Measurements from ENCODE around the gene TLN1. TPM values are rescaled to one million over a fixed set of nuclear protein-coding genes. Genes with fewer than 3 reads are reported as not detected.

Gene TLN1
- total RNA-seq, 1 experiment from 2014 or later = 109 TPM

DNA sequence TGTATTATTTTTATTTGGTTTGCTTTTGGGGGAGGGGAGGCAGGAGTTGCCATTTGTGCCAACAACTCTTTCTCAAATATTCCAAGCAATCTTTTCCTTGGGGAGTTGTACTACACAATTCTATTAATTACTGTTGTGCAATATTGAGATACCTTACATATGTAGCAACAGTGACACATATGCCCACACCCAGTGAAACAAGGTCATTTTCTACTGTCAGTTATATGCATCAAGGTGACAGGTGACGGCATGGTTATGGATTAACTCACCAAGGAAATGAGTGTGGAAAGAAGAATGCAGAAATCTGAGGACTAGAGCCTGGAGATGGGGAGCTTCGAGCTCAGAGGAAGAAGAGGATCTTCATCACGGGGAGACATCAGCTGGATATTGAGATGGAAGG is 39.9 kb upstream of the TLN1 start:
- TF ChIP-seq, protein P1, sequence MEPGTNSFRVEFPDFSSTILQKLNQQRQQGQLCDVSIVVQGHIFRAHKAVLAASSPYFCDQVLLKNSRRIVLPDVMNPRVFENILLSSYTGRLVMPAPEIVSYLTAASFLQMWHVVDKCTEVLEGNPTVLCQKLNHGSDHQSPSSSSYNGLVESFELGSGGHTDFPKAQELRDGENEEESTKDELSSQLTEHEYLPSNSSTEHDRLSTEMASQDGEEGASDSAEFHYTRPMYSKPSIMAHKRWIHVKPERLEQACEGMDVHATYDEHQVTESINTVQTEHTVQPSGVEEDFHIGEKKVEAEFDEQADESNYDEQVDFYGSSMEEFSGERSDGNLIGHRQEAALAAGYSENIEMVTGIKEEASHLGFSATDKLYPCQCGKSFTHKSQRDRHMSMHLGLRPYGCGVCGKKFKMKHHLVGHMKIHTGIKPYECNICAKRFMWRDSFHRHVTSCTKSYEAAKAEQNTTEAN (CRISPR knock-in tag; IDR thresholded peaks at IDR 0.05) = no peak
- TF ChIP-seq, protein P2, sequence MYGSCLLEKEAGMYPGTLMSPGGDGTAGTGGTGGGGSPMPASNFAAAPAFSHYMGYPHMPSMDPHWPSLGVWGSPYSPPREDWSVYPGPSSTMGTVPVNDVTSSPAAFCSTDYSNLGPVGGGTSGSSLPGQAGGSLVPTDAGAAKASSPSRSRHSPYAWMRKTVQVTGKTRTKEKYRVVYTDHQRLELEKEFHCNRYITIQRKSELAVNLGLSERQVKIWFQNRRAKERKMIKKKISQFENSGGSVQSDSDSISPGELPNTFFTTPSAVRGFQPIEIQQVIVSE (CRISPR knock-in tag; IDR thresholded peaks at IDR 0.05; ENCODE audit: borderline replicate concordance) = no peak
- TF ChIP-seq, protein P3, sequence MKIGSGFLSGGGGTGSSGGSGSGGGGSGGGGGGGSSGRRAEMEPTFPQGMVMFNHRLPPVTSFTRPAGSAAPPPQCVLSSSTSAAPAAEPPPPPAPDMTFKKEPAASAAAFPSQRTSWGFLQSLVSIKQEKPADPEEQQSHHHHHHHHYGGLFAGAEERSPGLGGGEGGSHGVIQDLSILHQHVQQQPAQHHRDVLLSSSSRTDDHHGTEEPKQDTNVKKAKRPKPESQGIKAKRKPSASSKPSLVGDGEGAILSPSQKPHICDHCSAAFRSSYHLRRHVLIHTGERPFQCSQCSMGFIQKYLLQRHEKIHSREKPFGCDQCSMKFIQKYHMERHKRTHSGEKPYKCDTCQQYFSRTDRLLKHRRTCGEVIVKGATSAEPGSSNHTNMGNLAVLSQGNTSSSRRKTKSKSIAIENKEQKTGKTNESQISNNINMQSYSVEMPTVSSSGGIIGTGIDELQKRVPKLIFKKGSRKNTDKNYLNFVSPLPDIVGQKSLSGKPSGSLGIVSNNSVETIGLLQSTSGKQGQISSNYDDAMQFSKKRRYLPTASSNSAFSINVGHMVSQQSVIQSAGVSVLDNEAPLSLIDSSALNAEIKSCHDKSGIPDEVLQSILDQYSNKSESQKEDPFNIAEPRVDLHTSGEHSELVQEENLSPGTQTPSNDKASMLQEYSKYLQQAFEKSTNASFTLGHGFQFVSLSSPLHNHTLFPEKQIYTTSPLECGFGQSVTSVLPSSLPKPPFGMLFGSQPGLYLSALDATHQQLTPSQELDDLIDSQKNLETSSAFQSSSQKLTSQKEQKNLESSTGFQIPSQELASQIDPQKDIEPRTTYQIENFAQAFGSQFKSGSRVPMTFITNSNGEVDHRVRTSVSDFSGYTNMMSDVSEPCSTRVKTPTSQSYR (CRISPR knock-in tag; IDR thresholded peaks at IDR 0.05) = no peak
- TF ChIP-seq, protein P4, sequence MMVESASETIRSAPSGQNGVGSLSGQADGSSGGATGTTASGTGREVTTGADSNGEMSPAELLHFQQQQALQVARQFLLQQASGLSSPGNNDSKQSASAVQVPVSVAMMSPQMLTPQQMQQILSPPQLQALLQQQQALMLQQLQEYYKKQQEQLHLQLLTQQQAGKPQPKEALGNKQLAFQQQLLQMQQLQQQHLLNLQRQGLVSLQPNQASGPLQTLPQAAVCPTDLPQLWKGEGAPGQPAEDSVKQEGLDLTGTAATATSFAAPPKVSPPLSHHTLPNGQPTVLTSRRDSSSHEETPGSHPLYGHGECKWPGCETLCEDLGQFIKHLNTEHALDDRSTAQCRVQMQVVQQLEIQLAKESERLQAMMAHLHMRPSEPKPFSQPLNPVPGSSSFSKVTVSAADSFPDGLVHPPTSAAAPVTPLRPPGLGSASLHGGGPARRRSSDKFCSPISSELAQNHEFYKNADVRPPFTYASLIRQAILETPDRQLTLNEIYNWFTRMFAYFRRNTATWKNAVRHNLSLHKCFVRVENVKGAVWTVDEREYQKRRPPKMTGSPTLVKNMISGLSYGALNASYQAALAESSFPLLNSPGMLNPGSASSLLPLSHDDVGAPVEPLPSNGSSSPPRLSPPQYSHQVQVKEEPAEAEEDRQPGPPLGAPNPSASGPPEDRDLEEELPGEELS (CRISPR knock-in tag; IDR thresholded peaks at IDR 0.05) = no peak
- TF ChIP-seq ZNF263 (CRISPR knock-in tag; IDR thresholded peaks at IDR 0.05; ENCODE audit: low read depth) = no peak
- TF ChIP-seq, protein P5, sequence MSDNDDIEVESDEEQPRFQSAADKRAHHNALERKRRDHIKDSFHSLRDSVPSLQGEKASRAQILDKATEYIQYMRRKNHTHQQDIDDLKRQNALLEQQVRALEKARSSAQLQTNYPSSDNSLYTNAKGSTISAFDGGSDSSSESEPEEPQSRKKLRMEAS (CRISPR knock-in tag; IDR thresholded peaks at IDR 0.05) = no peak
- TF ChIP-seq, protein P6, sequence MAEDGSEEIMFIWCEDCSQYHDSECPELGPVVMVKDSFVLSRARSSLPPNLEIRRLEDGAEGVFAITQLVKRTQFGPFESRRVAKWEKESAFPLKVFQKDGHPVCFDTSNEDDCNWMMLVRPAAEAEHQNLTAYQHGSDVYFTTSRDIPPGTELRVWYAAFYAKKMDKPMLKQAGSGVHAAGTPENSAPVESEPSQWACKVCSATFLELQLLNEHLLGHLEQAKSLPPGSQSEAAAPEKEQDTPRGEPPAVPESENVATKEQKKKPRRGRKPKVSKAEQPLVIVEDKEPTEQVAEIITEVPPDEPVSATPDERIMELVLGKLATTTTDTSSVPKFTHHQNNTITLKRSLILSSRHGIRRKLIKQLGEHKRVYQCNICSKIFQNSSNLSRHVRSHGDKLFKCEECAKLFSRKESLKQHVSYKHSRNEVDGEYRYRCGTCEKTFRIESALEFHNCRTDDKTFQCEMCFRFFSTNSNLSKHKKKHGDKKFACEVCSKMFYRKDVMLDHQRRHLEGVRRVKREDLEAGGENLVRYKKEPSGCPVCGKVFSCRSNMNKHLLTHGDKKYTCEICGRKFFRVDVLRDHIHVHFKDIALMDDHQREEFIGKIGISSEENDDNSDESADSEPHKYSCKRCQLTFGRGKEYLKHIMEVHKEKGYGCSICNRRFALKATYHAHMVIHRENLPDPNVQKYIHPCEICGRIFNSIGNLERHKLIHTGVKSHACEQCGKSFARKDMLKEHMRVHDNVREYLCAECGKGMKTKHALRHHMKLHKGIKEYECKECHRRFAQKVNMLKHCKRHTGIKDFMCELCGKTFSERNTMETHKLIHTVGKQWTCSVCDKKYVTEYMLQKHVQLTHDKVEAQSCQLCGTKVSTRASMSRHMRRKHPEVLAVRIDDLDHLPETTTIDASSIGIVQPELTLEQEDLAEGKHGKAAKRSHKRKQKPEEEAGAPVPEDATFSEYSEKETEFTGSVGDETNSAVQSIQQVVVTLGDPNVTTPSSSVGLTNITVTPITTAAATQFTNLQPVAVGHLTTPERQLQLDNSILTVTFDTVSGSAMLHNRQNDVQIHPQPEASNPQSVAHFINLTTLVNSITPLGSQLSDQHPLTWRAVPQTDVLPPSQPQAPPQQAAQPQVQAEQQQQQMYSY (CRISPR knock-in tag; IDR thresholded peaks at IDR 0.05) = no peak
- no peak for TF ChIP-seq HMGXB4 (CRISPR knock-in tag; IDR thresholded peaks at IDR 0.05)
- no peak for TF ChIP-seq TEAD1 (CRISPR knock-in tag; IDR thresholded peaks at IDR 0.05)
- no peak for TF ChIP-seq NFYB (CRISPR knock-in tag; conservative IDR thresholded peaks at IDR 0.05; ENCODE audit: low read depth)
- no peak for TF ChIP-seq ERG (CRISPR knock-in tag; IDR thresholded peaks at IDR 0.05)
- no peak for TF ChIP-seq ZBTB21 (CRISPR knock-in tag; IDR thresholded peaks at IDR 0.05; ENCODE audit: borderline replicate concordance)
- no peak for TF ChIP-seq SOX15 (CRISPR knock-in tag; IDR thresholded peaks at IDR 0.05)
- TF ChIP-seq ZNF671 (CRISPR knock-in tag; IDR thresholded peaks at IDR 0.05) = no peak
- no peak for TF ChIP-seq CBFB (CRISPR knock-in tag; IDR thresholded peaks at IDR 0.05; ENCODE audit: low read depth)
- TF ChIP-seq NR1H2 (CRISPR knock-in tag; IDR thresholded peaks at IDR 0.05) = no peak
- TF ChIP-seq, protein P7, sequence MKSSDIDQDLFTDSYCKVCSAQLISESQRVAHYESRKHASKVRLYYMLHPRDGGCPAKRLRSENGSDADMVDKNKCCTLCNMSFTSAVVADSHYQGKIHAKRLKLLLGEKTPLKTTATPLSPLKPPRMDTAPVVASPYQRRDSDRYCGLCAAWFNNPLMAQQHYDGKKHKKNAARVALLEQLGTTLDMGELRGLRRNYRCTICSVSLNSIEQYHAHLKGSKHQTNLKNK (CRISPR knock-in tag; IDR thresholded peaks at IDR 0.05) = no peak
- no peak for TF ChIP-seq USF2 (CRISPR knock-in tag; IDR thresholded peaks at IDR 0.05)
- no peak for TF ChIP-seq ESRRA (CRISPR knock-in tag; IDR thresholded peaks at IDR 0.05; ENCODE audit: borderline replicate concordance)
- TF ChIP-seq SMAD4 (CRISPR knock-in tag; IDR thresholded peaks at IDR 0.05) = no peak
- ATAC-seq = no peak
- ChIA-PET POLR2A (no interaction called here), CTCF (interaction anchor here (0.8 to 3.3 kb wide), 4 partner anchors 18 to 161 kb away, joined by 3 to 18 read pairs (median 3); no protein-coding TSS in a partner anchor)
- peaks cover 18% of the 10 kb centered on the region for H3K4me1 Mint-ChIP-seq
- no peaks in the 10 kb centered on the region for H3K9me3 Mint-ChIP-seq
- H3K4me3 Mint-ChIP-seq = no peak overlapping the region
- DNase-seq (ENCODE audit: low spot score) = no peak
- no peaks in the 10 kb centered on the region for H3K27me3 Mint-ChIP-seq (ENCODE audit: low read depth)
- H3K36me3 Mint-ChIP-seq = no peaks in the 10 kb centered on the region
- no peak overlapping the region for H3K27ac Mint-ChIP-seq

All from WTC11 (cell line).